HG02610 (cell line): ENCODE measurements around the gene IL17REL.
"Not testable (repeated sequence)": the region's sequence is repeated elsewhere in the genome, so short reads cannot be mapped to it uniquely, and the experiment has no call there.

Experiments
- ATAC-seq: cut with Tn5 transposase; IDR thresholded peaks from one replicate; pipeline ENCODE4 v1.9.1; 2021; ENCODE audit warnings: mild to moderate bottlenecking, moderate library complexity; ENCODE audit not compliant: unreplicated experiment

The IL17REL gene

DNA sequence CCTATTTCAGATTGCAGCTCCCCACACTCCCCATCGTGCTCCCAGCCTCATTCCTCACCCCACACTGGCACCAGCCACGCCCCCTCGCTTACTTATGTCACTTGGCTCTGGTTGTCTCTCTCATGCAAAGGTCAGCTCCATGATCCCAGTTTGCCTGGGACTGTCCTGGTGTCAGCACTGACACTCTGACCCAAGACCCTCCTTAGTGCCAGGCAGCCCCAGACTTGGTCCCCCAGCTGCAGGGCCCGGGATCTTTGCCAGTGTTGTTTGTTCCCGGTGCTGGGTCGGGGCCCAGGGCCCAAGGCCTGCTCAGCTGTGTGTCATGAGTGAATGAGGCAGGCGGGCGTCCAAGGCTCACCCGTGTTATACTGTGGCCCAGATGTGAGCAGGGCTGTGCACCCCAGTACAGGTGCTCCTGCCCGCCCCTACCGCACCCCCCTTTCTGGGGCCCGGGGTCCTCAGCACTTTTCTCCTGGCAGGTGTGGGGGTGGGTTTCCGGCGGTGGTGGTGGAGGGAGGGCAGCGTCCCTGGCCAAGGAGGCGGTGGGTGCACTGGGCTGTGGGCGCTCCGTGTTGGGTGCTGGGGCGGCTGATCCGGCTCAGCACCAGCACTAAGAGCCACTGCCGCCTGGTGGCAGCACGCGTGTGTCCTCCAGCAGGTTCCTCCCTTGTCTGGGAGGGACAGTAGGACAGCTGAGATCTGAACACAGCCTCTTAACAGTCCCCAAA is 19.5 kb downstream of the IL17REL start:
- no peak for ATAC-seq

DNA sequence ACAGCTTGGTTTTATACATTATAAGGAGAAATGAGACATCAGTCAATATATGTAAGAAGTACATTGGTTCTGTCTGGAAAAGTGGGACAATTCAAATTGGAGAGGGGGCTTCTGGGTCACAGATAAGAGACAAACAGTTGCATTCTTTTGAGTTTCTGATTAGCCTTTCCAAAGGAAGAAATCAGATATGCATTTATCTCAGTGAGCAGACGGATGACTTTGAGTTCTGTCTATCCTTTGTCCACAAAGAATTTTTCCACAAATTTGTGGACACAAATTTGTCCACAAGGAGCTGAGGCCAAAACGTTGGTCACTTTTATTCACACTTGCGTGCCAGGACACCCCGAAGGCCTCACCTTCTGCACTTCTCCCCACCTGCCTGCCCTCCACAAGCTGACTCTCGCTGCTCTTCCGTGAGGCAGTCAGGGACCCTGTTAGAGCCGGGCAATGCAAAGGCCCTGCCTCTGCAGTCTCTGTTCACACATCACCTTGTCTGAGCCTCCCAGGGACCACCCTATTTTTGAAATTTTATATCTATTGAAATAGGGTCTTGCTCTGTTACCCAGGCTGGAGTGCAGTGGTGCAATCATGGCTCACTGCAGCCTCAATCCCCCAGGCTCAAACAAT is 20.5 kb downstream of the IL17REL start:
- no peak for ATAC-seq

DNA sequence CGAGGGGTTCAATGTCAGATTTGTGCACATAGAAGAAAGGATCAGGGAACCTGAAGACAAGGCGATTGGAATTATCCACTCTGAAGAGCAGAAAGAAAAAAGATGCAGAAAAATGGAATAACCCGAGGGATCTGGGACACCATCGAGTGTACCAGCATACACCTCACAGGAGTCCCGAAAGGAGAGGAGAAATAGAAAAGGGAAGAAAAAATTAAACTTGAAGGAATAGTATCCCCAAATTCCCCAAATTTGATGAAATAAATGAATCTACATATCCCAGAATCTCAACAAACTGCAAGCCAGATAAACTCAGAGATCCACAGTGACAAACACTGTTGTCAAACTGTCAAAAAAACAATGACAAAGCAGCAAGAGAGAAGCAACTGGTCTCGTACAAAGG is 21.4 kb downstream of the IL17REL start:
- ATAC-seq: no peak

DNA sequence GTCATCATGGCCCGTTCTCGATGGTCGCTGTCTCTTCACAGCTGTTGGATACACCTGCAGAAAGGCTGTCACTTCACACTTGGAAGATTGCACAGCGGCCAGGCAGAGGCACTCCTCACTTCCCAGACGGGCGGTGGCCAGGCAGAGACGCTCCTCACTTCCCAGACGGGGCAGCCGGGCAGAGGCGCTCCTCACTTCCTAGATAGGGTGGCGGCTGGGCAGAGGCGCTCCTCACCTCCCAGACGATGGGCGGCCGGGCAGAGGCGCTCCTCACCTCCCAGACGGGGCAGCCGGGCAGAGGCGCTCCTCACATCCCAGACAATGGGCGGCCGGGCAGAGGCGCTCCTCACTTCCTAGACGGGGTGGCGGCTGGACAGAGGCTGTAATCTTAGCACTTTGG is 22.7 kb downstream of the IL17REL start:
- ATAC-seq: not testable (repeated sequence)

DNA sequence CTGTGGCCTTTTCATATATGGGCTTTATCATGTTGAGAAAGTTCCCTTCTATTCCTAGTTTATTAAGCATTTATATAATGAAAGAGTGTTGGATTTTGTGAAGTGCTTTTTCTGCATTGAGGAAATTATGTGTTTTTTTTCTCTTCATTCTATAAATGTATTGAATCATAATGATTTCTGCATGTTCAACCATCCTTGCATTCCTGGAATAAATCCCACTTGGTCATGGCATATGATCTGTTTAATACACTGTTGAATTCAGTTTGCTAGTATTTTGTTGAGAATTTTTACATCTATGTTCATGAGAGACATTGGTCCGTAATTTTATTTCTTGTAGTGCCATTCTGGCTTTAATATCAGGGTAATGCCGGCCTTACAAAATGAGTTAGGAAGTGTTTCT is 26.2 kb downstream of the IL17REL start:
- ATAC-seq: no peak

DNA sequence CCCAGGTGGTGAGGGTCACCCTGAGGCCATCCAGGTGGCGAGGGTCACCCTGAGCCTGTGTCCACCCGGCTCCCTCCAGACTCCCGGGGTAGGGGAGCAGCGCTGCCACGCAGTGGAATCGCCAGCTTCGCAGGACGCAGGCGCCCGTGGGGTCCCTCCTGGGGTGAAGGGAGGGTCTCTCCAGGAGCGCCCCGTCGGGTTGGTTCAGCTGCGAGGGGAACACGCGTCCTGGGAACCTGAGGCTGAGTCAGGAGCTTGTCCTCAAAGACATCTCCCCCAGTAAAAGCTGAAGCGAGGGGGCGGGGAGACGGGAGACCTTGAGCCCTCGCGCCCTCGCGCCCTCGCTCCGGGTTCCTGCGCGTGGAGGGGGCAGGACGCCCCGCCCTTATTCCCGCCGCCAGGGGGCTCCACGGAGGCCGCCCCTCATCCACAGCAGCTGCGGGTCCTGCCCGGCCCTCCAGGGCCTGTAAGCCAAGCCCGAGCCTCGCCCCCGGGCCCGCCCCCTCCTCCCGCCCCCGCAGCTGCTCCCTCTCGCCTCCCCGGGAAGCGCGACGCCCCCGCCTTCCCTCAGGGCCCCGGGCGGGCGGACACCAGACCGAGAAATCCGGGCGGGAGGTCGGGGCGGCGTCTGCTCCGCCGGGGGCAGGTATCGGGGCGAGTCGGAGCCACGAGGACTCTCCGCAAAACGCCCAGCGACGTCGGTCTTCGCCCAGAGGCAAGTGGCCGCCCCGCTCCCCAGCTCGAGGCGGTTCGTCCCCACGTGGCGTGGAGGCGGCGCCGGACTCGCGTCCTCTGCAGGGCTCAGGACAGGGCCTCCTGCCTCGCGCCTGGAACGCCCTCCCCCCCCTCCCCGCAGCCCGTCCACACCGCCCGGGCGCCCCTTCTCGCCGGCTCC is 29.2 kb downstream of the IL17REL start:
- ATAC-seq: no peak

DNA sequence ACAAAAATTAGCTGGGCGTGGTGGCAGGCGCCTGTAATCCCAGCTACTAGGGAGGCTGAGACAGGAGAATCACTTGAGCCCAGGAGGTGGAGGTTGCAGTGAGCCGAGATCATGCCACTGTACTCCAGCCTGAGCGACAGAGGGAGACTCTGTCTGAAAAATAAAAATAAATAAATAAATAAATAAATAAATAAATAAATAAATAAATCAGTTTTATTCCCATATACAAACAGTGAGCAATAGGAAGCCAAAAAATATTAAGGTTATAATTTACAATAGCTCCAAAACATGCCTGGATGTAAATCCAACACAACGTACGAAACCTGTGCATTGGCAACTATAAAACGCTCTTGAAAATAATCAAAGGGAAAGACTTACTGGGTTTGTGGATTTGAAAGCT is 30.8 kb downstream of the IL17REL start:
- ATAC-seq: not testable (repeated sequence)

DNA sequence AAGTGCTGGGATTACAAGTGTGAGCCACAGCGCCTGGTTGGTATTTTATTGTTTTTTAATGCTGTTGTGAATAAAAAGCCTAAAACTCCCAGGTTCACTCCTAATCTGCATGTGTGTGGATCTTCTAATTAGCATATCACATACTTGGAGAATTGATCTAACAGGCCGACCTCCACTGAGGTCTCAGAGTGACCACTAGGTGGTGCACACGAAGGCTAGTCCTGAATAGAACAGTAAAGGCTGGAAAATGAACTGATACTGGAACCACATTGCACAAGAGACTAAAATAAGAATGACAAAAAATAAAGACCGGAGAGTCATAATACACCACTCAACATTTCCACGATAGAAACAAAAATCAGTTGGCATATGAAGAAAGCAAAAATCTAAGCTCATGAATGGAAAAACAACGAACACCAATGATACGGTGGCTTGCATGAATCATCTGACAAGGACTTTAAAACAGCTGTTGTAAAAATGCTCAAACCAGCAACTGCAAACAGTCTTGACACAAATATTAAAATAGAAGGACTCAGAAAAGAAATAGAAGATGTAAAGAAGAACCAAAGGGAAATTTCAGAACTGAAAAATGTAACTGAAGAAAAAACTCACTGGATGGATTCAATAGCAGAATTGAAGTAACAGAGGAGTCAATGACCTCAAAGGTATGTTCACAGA is 32.8 kb downstream of the IL17REL start:
- no peak for ATAC-seq

DNA sequence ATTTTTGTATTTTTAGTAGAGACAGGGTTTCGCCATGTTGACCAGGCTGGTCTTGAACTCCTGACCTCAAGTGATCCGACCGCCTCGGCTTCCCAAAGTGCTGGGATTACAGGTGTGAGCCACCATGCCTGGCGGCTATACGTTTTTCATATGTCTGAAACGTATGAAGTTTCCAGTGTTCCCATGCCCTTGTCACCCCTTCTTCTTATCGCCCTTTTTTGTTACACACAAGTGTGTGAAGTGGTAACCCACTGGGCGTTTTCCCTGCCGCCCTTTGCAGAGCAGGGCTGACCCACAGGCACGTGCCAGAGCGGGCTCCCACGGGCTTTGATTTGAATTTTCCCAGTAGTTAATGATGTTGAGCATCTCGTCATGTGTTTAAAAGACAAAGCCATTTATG is 35.0 kb downstream of the IL17REL start:
- no peak for ATAC-seq

DNA sequence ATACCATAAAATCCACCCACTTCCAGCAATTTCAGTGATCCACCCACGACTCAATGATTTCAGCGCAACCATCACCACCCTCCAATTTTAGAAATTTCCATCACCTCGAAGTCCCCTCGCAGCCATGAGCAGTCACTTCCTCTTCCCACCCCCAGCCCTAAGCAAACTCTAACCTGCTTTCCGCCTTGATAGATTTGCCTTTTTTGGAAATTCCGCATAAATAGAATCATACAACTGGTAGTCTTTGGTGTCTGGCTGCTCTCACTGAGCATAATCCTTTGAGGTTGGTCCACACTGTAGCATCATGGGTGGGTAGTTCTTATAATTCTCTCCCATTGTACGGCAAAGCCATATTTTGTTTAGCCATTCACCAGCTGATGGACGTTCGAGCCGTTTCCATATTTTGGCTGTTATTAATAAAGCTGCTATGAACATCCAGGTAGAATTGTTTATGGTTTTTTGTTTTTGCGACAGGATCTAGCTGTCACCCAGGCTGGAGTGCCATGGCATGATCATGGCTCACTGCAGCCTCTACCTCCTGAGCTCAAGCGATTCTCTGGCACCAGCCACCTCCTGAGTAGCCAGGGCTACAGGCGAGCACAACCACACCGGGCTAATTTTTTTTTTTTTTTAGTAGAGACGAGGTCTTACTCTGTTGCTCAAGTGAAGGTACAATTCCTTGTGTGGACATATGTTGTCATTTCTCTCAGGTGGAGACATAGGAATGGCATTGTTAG is 36.0 kb downstream of the IL17REL start:
- no peak for ATAC-seq

DNA sequence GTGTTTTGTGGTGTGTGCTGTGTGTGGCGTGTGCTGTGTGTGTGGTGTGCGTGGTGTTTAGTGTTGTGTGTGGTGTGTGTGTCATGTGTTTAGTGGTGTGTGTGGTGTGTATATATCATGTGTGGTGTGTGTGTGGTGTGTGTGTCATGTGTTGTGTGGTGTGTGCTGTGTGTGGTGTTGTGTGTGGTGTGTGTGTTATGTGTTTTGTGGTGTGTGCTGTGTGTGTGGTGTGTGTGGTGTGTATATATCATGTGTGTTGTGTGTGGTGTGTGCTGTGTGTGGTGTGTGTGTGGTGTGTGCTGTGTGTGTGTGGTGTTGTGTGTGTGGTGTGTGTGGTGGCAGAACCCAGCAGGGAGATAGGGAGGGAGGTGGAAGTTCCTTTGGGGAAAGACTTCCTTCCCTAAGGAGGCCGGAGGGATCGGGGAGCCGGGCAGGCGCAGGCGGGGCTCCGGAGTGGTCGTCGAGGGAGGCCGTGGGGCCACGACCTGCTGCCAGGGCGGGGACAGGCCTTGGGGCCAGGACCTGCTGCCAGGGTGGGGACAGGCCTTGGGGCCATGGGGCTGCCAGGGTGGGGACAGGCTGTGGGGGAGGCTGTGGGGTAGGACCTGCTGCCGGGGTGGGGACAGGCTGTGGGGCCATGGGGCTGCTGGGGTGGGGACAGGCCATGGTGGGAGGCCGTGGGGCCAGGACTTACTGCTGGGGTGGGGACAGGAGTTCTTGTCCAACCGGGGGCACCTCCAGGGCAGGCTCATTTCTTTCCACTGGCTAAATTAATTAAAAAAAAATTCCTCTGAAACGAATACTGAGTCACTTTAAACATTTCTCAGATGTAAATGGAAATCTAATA is 36.8 kb downstream of the IL17REL start:
- ATAC-seq: no peak

DNA sequence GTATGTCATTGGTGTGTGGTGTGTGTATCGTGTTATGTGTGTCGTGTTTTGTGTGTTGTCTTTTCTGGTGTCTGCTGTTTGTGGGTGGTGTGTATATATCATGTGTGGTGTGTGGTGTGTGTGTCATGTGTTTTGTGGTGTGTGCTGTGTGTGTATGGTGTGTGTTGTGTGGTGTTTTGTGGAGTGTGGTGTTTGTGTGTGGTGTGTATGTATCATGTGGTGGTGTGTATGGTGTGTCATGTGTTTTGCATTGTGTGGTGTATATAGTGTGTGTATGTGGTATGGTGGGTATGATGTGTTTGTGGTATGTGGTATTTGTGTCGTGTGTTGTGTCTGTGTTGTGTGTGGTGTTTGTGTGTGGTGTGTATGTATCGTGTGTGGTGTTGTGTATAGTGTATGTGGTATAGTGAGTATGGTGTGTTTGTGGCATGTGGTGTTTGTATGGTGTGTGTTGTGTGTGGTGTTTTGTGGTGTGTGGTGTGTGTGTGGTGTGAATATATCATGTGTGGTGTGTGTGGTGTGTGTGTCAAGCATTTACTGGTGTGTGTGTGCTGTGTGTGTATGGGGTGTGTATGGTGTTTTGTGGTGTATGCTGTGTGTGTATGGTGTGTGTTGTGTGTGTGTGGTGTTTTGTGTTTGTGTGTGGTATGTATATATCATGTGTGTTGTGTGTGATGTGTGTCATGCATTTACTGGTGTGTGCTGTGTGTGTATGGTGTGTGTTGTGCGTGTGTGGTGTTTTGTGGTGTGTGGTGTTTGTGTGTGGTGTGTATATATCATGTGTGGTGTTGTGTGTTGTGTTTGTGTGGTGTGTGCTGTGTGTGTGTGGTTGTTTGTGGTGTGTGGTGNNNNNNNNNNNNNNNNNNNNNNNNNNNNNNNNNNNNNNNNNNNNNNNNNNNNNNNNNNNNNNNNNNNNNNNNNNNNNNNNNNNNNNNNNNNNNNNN is 39.3 kb downstream of the IL17REL start:
- ATAC-seq: no peak

DNA sequence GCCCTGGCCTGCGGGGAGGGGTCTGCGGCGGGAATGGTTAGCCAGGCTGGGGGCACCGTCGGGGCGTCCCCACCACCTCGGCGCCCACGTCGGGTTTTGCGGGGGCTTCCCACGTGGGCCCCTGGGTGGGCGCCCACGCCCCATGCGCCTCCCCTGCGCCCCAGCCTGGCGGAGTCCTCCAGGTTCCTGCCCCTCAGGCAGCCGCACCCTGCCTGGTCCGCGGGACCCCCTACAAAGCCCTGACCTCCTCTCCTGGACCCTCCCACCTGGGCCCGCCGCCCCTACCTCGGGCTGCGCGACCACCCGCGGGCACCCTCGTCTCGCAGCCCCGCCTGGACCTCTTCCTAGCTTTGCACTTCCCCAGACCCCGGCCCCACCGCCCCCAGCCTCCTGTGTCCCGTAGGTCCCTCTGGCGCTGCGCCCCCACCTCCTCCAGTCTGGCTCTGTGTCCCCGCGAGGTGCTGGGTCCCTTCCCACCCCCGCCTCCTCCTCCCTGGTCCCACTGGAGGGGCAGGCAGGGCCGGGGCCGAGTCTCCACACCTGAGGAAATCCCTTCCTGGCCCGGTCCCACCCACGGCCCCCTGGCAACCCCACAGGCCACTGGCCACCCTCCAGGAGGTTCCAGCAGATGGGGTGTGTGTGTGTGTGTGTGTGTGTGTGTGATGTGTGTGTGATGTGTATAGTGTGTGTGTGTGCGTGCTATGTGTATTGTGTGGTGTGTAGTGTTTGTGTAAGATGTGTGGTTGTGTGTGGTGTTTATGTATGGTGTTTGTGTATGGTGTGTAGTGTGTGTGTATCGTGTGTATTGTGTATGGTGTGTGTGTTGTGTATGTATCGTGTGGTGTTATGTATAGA is 40.2 kb downstream of the IL17REL start:
- no peak for ATAC-seq

DNA sequence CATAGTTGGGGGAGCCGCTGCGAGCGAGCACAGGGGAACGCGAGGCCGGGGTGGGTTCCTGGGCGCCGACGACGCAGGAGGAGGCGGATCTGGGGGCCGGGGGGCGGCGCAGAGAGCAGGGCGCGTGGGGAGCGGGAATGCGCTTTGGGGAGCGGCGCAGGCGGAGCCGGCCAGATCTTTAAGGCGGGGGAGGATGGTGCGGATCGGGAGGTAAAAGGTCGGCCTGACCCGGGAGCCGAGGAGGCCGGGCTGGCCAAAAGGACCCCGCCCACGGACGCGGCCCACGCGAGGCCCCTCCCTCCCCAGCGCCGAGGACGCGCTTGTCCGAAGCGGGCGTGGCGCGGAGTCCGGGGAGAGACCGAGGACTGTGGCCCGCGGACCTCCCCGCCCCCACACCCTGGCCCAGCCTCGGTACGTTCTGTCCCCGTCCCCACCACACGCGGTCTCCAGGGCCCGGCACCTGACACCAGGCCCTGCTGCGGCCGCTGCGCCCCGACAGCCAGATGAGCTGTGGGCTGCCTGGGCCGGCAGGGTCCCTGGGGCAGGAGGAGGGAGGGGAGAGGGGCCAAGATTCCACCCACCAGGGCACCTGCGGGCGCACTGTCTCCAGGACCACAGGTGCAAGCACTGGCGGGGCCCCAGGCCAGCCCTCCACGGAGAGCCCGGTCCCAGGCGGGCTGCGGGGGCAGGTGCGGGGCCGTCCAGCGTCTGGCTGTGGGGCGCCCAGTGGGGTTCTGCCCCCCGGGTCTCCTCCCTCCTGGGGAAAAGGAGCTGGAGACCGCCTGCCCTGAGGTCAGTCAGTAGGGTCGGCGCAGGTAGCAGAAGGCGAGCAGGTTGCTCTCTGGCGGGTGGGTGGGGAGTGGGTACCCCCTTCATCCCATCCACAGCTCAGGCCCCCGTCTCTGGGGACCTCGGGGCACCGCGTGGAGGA is 41.1 kb downstream of the IL17REL start:
- ATAC-seq: peak; percentile 16

DNA sequence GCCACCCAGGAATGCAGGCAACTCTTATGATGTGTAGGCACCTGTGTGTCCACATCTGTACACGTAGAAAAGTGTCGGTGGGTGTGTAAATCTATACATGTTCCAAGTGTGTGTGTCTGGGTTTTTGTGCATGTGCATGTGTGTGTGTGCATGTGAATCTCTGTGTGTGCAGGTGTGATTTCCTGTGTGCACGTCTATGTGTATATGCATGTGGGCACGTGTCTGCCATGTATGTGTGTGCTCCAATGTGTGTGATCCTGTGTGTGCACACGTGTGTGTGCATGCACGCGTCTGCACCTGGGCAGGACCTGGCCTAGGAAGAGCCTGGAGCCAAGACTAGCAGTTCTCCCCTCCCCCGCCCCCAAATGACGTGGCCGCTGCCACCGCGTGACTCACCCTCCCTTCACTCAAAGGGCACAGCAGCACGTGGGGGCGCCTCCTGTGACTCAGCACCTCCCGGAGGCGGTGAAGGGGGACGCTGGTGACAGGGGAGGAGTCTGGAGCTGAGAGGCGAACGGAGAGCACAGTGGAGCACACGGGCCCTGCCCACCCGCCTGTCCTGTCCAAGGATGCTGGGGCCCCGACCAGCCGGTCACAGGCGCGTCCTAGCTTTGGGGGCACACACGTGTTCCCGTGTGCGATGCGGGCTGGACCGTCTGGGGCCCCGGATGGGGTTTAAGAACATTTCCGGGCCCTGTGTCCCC is 41.9 kb downstream of the IL17REL start:
- peak; percentile 63 for ATAC-seq
